ENCODE results near the gene DPPA4. TPM values are rescaled to one million over a fixed set of nuclear protein-coding genes. Genes with fewer than 3 reads are reported as not detected.

DPPA4 gene
- total RNA-seq, 4 donors from 2014 or later: 0.90 TPM; not detected in 3

DNA sequence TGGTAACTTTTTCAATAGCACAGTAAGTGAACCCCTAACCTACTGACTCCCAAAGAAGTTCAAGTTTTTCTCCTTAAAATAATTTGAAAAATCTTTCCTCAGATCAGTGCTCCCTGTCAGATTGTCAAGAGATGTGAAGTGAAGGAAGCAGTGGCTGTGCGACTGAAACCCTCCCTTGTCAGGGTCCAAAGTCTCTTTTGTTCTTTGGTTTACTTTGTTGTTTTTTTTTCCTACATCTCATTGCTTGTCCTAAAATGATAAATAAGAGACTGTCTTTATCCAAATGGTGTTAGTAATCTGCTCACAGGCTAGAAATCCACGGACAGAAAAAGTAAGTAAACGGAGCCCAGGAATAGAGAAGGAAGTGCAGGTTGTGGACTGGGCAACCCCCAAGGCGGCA, 976 bp upstream of the DPPA4 start:
- TF ChIP-seq, protein P1, sequence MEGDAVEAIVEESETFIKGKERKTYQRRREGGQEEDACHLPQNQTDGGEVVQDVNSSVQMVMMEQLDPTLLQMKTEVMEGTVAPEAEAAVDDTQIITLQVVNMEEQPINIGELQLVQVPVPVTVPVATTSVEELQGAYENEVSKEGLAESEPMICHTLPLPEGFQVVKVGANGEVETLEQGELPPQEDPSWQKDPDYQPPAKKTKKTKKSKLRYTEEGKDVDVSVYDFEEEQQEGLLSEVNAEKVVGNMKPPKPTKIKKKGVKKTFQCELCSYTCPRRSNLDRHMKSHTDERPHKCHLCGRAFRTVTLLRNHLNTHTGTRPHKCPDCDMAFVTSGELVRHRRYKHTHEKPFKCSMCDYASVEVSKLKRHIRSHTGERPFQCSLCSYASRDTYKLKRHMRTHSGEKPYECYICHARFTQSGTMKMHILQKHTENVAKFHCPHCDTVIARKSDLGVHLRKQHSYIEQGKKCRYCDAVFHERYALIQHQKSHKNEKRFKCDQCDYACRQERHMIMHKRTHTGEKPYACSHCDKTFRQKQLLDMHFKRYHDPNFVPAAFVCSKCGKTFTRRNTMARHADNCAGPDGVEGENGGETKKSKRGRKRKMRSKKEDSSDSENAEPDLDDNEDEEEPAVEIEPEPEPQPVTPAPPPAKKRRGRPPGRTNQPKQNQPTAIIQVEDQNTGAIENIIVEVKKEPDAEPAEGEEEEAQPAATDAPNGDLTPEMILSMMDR (IDR thresholded peaks at IDR 0.05): no peak
- no peak for TF ChIP-seq POLR2A (IDR thresholded peaks at IDR 0.05)
- H3K4me3 ChIP-seq: no peak overlapping the region
- DNase-seq: no peak
- H3K27me3 ChIP-seq: no peaks in the 10 kb centered on the region
- intact Hi-C loops (cut with DNase I; ENCODE audit: low total_unique reads): no loop called here
- H3K9me3 ChIP-seq: no peaks in the 10 kb centered on the region
- H3K36me3 ChIP-seq: no peaks in the 10 kb centered on the region
- no peak overlapping the region for H3K27ac ChIP-seq
- H3K4me1 ChIP-seq: no peaks in the 10 kb centered on the region

DNA sequence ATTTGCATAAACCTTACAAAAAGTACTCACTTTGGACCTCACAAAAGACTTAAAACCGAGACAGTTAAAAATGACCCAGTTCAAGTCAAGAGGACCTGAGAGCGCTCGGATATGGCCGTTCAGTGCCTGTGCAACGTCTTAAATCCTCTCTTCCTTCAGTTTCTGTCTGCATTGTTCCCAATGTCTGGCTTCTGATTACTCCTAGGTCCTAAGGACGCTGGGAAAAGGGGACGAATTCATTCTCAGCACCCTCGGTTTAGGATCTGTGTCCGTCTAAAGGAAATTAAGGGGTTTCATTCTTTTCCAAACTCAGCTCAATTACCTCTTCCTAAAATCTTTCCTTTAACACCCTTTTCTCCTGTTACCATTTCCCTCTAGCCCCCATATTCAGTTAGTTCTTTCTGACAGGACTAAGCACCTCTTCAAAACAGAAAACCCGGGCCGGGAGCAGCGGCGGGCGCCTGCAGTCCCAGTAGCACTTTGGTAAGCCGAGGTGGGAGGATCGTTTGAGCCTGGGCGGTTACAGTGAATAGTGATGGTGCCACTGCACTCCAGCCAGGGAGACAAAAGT, 970 bp downstream of the DPPA4 start:
- Histone ChIP-seq H3K27me3 (no peaks in the 10 kb centered on the region), H3K36me3 (no peaks in the 10 kb centered on the region), H3K27ac (no peak overlapping the region), H3K4me3 (no peak overlapping the region), H3K4me1 (no peaks in the 10 kb centered on the region), H3K9me3 (no peaks in the 10 kb centered on the region)
- DNase-seq: no peak
- intact Hi-C loops (cut with DNase I; ENCODE audit: low total_unique reads): no loop called here
- TF ChIP-seq POLR2A (IDR thresholded peaks at IDR 0.05): no peak
- TF ChIP-seq, protein P1 (IDR thresholded peaks at IDR 0.05): no peak

DNA sequence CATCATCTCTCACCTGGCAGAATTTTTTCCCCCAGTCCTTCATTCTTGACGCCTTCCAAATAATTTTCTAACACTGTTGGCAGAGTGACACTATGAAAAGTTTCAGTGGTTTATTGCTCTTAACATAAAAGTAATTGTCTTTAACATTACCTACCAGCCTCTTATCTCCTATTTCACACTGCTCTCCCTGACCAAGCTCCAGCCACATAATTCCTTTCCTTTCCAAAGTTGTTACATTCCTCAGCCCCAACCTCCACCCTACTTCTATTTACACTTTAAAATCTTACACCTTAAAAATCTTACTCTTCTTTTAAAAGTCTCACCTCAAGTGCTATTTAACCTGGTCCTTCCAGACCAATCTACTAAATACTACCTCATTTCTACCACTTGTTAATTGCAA, 2.8 kb downstream of the DPPA4 start:
- intact Hi-C loops (cut with DNase I; ENCODE audit: low total_unique reads): no loop called here
- no peaks in the 10 kb centered on the region for H3K36me3 ChIP-seq
- no peaks in the 10 kb centered on the region for H3K4me1 ChIP-seq
- H3K27ac ChIP-seq: no peak overlapping the region
- H3K27me3 ChIP-seq: no peaks in the 10 kb centered on the region
- no peak for TF ChIP-seq POLR2A (IDR thresholded peaks at IDR 0.05)
- TF ChIP-seq, protein P1 (IDR thresholded peaks at IDR 0.05): no peak
- no peak for DNase-seq
- H3K4me3 ChIP-seq: no peak overlapping the region
- H3K9me3 ChIP-seq: no peaks in the 10 kb centered on the region

DNA sequence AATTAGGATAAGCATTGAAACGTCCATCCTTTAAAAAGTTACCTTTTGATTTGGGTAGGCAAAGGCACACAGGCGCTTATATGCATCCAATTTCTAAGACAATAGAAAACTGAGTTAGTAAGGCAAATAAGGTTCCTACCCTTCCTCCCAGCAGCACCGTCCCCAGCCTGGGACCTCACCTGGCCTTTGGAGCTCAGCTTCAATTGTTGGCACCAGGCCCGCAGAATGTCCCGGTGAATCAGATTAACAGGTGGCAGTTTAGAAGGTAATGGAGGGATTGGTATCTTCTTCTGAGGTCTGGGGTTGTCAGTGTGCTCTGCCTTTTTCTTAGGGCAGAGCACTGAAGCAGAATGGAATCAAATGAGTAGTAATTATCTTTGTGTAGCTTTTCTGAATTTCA, 5.7 kb downstream of the DPPA4 start:
- DNase-seq: no peak
- Histone ChIP-seq H3K27ac (no peak overlapping the region), H3K4me3 (no peak overlapping the region), H3K27me3 (no peaks in the 10 kb centered on the region), H3K9me3 (no peaks in the 10 kb centered on the region), H3K36me3 (no peaks in the 10 kb centered on the region), H3K4me1 (no peaks in the 10 kb centered on the region)
- TF ChIP-seq, protein P1 (IDR thresholded peaks at IDR 0.05): no peak
- TF ChIP-seq POLR2A (IDR thresholded peaks at IDR 0.05): no peak
- intact Hi-C loops (cut with DNase I; ENCODE audit: low total_unique reads): no loop called here

DNA sequence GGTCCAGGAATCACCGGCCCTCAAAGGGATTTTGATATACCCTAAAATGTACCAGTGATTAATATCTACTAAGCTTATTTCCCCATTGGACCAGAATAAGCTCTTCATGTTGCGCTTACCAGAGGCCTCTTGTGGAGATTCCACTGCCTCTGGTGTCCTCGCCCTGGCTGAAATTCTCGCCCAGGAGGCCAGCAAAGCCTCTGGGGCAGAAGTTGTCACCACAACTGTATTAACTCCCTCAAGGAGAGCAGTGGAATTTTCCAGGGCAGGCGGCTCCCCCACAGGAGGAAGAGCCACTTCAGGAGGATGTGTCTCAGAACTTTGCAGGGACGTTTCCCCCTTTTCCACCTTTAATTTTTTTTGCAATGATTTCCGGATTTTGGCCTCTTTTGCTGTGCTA, 6.9 kb downstream of the DPPA4 start:
- intact Hi-C loops (cut with DNase I; ENCODE audit: low total_unique reads): no loop called here
- Histone ChIP-seq H3K27ac (no peak overlapping the region), H3K4me1 (no peaks in the 10 kb centered on the region)

More for the DNA sequence above, 6.9 kb downstream of the DPPA4 start:
- DNase-seq: no peak
- no peaks in the 10 kb centered on the region for H3K27me3 ChIP-seq
- no peak for TF ChIP-seq POLR2A (IDR thresholded peaks at IDR 0.05)
- TF ChIP-seq, protein P1 (IDR thresholded peaks at IDR 0.05): no peak
- H3K9me3 ChIP-seq: no peaks in the 10 kb centered on the region
- H3K4me3 ChIP-seq: no peak overlapping the region
- H3K36me3 ChIP-seq: no peaks in the 10 kb centered on the region
